Kidney (tissue), 14 donors: Measurements from ENCODE around the gene SCIN. TPM values are rescaled to one million over a fixed set of nuclear protein-coding genes. Genes with fewer than 3 reads are reported as not detected.

Source experiments
- DNase-seq, 5 donors: peaks; one replicate each; pipeline ENCODE4 v3.0.0-alpha.2; 2013 to 2020
- FAIRE-seq: peaks from 2 replicates; lab custom pipeline; 2012; peaks lifted over from hg19 to GRCh38; lab: Jason Lieb, UNC
- H3K27ac ChIP-seq, 2 donors: one replicate each; pipeline ENCODE4 v1.7.0; 2013; ENCODE audit warnings: low read depth in 2 of 2, low read length in 2 of 2, inconsistent platforms in 1 of 2
- H3K27me3 ChIP-seq: one replicate; pipeline ENCODE4 v1.7.1; 2013; ENCODE audit warnings: low read length, inconsistent platforms; ENCODE audit not compliant: control insufficient read depth, insufficient read depth
- H3K36me3 ChIP-seq, 3 donors: one replicate each; pipeline versions ENCODE4 v1.7.0 to v1.7.1; 2013; ENCODE audit warnings: low read length in 3 of 3, control low read depth in 1 of 3, inconsistent platforms in 1 of 3; ENCODE audit not compliant: insufficient read depth in 3 of 3, control insufficient read depth in 2 of 3
- H3K4me1 ChIP-seq, 3 donors: one replicate each; pipeline versions ENCODE4 v1.7.0 to v1.7.1; 2013; ENCODE audit warnings: low read length in 3 of 3, inconsistent platforms in 1 of 3, low read depth in 1 of 3; ENCODE audit not compliant: control insufficient read depth in 2 of 3, insufficient read depth in 2 of 3
- H3K4me3 ChIP-seq, 3 donors: one replicate each; pipeline versions ENCODE4 v1.7.0 to v1.8.1; 2013; ENCODE audit warnings: low read length in 3 of 3, control low read depth in 1 of 3, inconsistent platforms in 1 of 3
- H3K9ac ChIP-seq, 3 donors: one replicate each; pipeline versions ENCODE4 v1.7.0 to v1.7.1; 2013; ENCODE audit warnings: low read length in 3 of 3, control low read depth in 1 of 3, inconsistent platforms in 1 of 3
- H3K9me3 ChIP-seq, 3 donors: one replicate each; pipeline versions ENCODE4 v1.7.0 to v1.7.1; 2013; ENCODE audit warnings: low read length in 3 of 3, control low read depth in 1 of 3, inconsistent platforms in 1 of 3; ENCODE audit not compliant: control insufficient read depth in 2 of 3, insufficient read depth in 1 of 3
- intact Hi-C: fragments of 100-400 bp; cut with DNase I; formaldehyde crosslinking; loops from one replicate; pipeline ENCODE4 v1.11.1; 2022
- polyA plus RNA-seq: library from polyadenylated mRNA; stranded (reverse); fragments of 350-450 nt; fragmentation: Illumina TruSeq; extraction: RNeasy Lipid Tissue Mini Kit (QIAGEN cat#74804); gene quantifications from one replicate; pipeline ENCODE4 v1.2.3, GENCODE V29; 2014; ENCODE audit warnings: low read depth, low replicate concordance; ENCODE audit not compliant: insufficient read depth
- total RNA-seq: library from RNA; stranded (reverse); fragmentation: NEBNext Ultra II Directional; extraction: Animal tissue kit (Norgen Biotek cat#: 25700); gene quantifications from one replicate; pipeline ENCODE4 v1.2.1, GENCODE V29; 2021
- TF ChIP-seq, protein P1 (sequence below): IDR thresholded peaks from 3 replicates; pipeline ENCODE4 v1.5.1; 2012; ENCODE audit warnings: mild to moderate bottlenecking, moderate library complexity, borderline replicate concordance; ENCODE audit not compliant: insufficient read depth; ENCODE audit errors: extremely low read depth
- donor health status: control.
- donor health status: control.
- donor health status: control.
- donor health status: control.
- donor health status: control.
- donor health status: DM: yes; HTN: yes; CAD: no.
- donor health status: Normal renal cell carcinoma (clear cell type).

SCIN gene
- total and polyA plus RNA-seq, 2 donors from 2014 or later: 62.8 to 141 TPM

DNA sequence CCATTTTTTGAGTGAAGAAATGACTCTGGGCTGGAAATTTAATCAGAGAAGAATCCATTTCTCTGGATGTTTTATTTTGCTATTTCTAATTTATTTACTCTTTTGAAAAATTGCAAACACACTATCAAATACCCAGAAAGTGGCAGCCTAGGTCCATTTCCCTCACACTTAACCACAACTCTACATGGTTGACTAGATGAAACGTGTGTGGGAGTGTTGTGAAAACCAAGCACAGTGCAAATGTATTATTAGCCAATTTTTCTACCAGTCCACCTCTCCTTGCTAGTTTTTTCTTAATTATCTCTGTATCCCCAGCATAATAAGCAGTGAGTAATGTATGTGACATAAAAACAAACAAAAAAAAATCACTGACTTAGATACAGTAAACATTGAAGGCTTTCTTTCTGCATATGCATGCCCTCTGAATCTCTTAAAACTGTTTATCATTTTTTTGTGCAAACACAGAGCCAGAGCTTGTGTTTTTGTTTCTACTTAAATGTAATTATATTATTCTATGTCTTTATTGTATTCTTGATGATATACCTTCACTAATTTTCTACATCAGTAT, 30.9 kb downstream of the SCIN start:
- DNase-seq (no peak), FAIRE-seq (no peak)
- H3K4me3 ChIP-seq: no peak overlapping the region
- no peak overlapping the region for H3K9ac ChIP-seq
- TF ChIP-seq, protein P1, sequence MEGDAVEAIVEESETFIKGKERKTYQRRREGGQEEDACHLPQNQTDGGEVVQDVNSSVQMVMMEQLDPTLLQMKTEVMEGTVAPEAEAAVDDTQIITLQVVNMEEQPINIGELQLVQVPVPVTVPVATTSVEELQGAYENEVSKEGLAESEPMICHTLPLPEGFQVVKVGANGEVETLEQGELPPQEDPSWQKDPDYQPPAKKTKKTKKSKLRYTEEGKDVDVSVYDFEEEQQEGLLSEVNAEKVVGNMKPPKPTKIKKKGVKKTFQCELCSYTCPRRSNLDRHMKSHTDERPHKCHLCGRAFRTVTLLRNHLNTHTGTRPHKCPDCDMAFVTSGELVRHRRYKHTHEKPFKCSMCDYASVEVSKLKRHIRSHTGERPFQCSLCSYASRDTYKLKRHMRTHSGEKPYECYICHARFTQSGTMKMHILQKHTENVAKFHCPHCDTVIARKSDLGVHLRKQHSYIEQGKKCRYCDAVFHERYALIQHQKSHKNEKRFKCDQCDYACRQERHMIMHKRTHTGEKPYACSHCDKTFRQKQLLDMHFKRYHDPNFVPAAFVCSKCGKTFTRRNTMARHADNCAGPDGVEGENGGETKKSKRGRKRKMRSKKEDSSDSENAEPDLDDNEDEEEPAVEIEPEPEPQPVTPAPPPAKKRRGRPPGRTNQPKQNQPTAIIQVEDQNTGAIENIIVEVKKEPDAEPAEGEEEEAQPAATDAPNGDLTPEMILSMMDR: no peak
- intact Hi-C loops: no loop called here
- no peaks in the 10 kb centered on the region for H3K27me3 ChIP-seq
- no peak overlapping the region for H3K27ac ChIP-seq
- H3K36me3 ChIP-seq: no peaks in the 10 kb centered on the region
- H3K4me1 ChIP-seq: no peaks in the 10 kb centered on the region
- peaks cover 0 to 9% (median 0%) of the 10 kb centered on the region in 3 donors for H3K9me3 ChIP-seq

DNA sequence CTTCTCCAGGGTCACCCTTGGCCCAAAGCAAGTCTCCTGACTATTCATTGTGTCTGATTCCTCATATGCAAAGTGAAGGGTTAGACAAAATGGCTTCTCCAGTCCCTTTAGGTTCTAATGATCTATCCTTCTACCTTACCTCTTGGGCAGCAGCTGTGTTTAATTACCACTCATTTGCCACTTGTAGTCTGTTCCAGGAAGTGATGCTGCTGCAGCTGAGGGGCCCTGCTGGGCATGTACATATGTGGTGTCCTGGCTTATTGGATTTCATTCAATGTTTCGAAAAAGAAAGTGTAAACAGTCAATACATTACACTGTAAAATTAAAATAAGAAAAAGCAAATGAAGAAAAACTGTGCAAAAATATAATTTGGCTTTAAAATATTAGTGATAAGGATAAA, 36.6 kb downstream of the SCIN start:
- Histone ChIP-seq H3K27ac (no peak overlapping the region), H3K4me1 (no peaks in the 10 kb centered on the region), H3K36me3 (no peaks in the 10 kb centered on the region), H3K9me3 (no peaks in the 10 kb centered on the region), H3K27me3 (no peaks in the 10 kb centered on the region), H3K9ac (no peak overlapping the region), H3K4me3 (no peak overlapping the region)
- intact Hi-C loops: no loop called here
- TF ChIP-seq, protein P1: no peak
- no peak for DNase-seq
- FAIRE-seq: no peak

DNA sequence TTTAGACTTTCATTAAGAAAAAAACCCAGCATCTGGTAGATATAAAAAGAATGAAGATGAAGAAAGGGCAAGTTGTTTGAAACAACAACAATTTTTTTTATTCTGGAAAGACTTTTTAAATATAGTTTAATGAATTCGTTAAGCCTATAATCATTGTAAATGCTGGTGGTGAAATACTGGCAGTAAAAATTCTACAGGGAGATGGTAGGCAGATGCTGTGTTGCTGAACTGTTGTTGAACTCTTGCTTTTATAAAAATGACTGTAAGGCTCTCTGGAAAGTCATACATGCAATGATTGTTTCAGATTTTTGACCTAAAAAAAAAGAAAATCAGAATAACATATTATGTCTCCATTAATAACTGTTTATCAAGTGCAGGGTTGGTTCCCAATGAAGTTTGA, 39.0 kb downstream of the SCIN start:
- DNase-seq (peak in 1 of 5 donors; percentile 38), FAIRE-seq (no peak)
- TF ChIP-seq, protein P1: no peak

DNA sequence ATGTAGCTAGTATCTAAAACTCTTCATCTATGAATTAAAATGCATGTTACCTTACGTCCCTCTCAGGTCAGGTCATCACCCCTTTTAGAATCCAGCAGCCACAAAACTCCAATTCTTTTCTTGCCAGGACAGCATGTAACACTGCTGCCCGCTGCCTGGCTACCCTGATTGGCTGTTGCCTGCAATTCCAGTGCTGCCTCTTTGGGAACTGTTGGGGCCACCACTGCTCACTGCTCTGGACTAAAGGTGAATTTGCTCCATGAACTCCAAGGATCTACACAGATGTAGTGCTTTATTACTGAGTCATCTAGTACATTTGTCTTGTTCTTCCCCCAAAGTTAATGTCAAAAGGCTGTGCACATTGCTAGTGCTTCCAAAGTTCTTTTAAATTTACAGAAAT, 40.4 kb downstream of the SCIN start:
- Histone ChIP-seq H3K9ac (no peak overlapping the region), H3K4me3 (no peak overlapping the region), H3K4me1 (no peaks in the 10 kb centered on the region), H3K27ac (no peak overlapping the region), H3K36me3 (no peaks in the 10 kb centered on the region), H3K9me3 (no peaks in the 10 kb centered on the region), H3K27me3 (no peaks in the 10 kb centered on the region)
- intact Hi-C loops: no loop called here
- TF ChIP-seq, protein P1: no peak
- DNase-seq: no peak
- FAIRE-seq: no peak

More for the DNA sequence above, 39.0 kb downstream of the SCIN start:
- Histone ChIP-seq H3K4me1 (no peaks in the 10 kb centered on the region), H3K9me3 (no peaks in the 10 kb centered on the region), H3K27ac (no peak overlapping the region), H3K9ac (no peak overlapping the region), H3K4me3 (no peak overlapping the region), H3K36me3 (no peaks in the 10 kb centered on the region), H3K27me3 (no peaks in the 10 kb centered on the region)
- intact Hi-C loops: no loop called here
